ENCODE measurements around the gene TICAM1.
"Not testable (repeated sequence)": the region's sequence is repeated elsewhere in the genome, so short reads cannot be mapped to it uniquely, and the experiment has no call there.

Gene TICAM1

DNA sequence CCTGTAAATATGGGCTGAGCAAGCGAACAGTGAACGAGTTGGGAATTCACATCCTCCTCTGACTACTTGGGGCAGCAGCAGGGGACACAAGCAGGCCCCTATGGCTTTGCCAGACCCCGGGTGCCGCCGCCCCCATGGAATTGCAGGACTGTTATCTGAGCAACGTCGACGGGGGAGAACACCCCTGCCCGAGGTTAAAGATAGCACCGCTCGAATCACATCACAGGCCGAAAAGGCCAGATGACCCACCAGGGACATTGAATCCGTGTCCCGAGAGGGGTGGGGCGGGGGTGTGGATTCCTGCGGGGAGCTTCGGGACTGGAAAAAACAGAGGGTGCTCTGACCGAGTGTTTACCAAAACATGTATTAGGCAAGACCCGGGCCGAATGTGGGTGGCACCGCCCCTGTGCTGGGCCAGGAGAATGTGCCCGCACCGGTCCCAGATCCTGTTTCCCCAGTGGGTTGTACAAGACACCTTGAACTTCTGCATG lies 30.9 kb downstream of the TICAM1 start:
- no peak overlapping the region for H3K4me3 ChIP-seq (ENCODE audit: low read depth, low read length)
- TF ChIP-seq, protein P1, sequence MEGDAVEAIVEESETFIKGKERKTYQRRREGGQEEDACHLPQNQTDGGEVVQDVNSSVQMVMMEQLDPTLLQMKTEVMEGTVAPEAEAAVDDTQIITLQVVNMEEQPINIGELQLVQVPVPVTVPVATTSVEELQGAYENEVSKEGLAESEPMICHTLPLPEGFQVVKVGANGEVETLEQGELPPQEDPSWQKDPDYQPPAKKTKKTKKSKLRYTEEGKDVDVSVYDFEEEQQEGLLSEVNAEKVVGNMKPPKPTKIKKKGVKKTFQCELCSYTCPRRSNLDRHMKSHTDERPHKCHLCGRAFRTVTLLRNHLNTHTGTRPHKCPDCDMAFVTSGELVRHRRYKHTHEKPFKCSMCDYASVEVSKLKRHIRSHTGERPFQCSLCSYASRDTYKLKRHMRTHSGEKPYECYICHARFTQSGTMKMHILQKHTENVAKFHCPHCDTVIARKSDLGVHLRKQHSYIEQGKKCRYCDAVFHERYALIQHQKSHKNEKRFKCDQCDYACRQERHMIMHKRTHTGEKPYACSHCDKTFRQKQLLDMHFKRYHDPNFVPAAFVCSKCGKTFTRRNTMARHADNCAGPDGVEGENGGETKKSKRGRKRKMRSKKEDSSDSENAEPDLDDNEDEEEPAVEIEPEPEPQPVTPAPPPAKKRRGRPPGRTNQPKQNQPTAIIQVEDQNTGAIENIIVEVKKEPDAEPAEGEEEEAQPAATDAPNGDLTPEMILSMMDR (IDR thresholded peaks at IDR 0.05; ENCODE audit: low read depth, low read length): no peak

DNA sequence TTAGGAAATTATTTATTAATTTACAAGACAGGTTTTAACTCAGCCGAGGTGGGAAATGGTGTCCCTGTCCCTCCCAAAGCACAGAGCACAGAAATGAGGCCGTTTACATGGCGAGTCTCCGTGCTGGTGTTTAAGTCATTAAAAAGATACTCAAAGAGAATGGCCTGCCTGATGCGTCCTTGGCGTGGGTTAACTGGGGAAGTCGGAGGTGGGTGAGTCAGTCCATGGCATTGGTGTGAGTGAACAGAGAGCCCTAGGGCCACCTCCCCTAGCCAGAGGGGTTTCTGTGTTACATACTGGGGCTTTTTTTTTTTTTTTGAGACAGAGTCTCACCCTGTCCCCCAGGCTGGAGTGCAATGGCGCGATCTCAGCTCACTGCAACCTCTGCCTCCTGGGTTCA lies 36.1 kb downstream of the TICAM1 start:
- no peak overlapping the region for H3K4me3 ChIP-seq (ENCODE audit: low read depth, low read length)
- TF ChIP-seq, protein P1 (IDR thresholded peaks at IDR 0.05; ENCODE audit: low read depth, low read length): no peak

DNA sequence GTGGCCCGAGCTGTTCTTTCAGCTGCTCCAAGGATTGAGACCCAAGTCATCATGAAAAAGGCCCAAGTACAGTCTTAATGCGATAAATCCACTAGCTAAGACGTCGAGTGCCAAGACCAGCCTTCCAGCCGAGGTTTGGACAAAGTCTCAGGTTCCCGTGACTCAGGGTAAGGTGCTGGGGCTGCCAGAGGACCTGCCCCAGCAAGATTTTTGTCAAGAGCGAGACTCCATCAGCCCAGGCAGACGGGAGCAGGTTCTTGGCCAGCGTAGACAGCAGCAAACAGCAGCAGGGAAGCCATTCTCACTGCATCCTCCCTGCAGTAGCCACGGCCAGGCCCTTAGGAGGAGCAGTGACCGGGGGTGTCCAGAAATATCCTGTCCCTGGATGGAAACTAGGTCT lies 36.5 kb downstream of the TICAM1 start:
- no peak overlapping the region for H3K4me3 ChIP-seq (ENCODE audit: low read depth, low read length)
- TF ChIP-seq, protein P1 (IDR thresholded peaks at IDR 0.05; ENCODE audit: low read depth, low read length): no peak

DNA sequence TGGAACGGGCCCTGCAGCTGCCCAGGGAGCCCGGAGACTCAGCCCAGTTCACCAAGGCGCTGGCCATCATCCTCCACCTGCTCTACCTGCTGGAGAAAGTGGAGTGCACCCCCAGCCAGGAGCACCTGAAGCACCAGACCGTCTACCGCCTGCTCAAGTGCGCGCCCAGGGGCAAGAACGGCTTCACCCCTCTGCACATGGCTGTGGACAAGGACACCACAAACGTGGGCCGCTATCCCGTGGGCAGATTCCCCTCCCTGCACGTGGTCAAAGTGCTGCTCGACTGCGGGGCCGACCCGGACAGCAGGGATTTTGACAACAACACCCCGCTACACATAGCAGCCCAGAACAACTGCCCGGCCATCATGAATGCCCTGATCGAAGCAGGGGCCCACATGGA lies 38.2 kb downstream of the TICAM1 start:
- not testable (repeated sequence) for H3K4me3 ChIP-seq (ENCODE audit: low read depth, low read length)

DNA sequence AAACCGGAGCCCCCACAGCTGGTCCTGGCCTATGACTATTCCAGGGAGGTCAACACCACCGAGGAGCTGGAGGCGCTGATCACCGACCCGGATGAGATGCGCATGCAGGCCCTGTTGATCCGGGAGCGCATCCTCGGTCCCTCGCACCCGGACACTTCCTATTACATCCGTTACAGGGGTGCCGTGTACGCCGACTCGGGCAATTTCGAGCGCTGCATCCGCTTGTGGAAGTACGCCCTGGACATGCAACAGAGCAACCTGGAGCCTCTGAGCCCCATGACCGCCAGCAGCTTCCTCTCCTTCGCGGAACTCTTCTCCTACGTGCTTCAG lies 38.7 kb downstream of the TICAM1 start:
- H3K4me3 ChIP-seq (ENCODE audit: low read depth, low read length): peak overlapping the region; percentile 71

DNA sequence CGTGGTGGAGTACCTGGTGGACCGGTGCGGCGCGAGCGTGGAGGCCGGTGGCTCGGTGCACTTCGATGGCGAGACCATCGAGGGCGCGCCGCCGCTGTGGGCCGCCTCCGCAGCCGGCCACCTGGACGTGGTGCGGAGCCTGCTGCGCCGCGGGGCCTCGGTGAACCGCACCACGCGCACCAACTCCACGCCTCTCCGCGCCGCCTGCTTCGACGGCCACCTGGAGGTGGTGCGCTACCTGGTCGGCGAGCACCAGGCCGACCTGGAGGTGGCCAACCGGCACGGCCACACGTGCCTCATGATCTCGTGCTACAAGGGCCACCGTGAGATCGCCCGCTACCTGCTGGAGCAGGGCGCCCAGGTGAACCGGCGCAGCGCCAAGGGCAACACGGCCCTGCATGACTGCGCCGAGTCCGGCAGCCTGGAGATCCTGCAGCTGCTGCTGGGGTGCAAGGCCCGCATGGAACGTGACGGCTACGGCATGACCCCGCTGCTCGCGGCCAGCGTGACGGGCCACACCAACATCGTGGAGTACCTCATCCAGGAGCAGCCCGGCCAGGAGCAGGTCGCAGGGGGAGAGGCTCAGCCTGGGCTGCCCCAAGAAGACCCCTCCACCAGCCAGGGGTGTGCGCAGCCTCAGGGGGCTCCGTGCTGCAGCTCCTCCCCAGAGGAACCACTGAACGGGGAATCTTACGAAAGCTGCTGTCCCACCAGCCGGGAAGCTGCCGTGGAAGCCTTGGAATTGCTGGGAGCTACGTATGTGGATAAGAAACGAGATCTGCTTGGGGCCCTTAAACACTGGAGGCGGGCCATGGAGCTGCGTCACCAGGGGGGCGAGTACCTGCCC lies 39.3 kb downstream of the TICAM1 start:
- peak overlapping the region; percentile 71 for H3K4me3 ChIP-seq (ENCODE audit: low read depth, low read length)

DNA sequence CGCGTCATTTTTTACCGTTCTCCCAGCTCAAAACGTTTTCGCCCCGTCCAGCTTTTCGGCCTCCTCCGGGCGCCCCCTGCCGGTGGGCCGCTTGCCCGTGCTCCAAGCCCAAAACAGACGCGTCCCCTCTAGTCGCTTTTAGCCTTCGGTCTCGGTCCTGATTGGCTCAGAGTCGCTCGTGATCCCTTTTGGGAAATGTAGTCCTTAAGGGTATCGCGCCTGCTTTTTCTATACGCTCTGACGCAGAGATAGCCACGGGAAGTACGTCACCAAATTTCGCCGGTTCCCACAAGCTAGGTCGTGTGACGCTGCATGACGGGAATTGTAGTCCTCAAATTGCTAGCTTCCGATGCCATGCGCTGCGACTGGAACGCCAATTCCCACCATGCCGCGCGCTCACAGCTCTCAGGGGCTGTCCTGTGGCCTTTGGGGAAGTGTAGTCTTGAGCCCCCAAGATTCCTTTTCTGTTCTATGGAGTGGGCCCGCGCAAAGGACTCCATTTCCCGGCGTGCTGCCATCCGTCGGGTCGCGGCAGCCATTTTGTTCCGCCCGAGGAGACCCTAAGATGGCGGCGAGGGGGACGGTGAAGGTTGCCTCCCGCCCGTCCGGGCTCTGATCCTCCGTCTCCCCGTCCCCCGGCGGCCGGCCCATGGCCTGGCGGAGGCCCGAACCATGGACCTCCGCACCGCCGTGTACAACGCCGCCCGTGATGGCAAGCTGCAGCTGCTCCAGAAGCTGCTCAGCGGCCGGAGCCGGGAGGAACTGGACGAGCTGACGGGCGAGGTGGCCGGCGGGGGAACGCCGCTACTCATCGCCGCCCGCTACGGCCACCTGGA lies 40.1 kb downstream of the TICAM1 start, which contains the start of gene FEM1A:
FEM1A (plus strand) TSS at position 552 of the 836 bp plus-strand sequence; CDS start at position 673, 121 bp downstream.
- H3K4me3 ChIP-seq (ENCODE audit: low read depth, low read length): peak within 1 kb of the TSS; percentile 71
- TF ChIP-seq, protein P1 (IDR thresholded peaks at IDR 0.05; ENCODE audit: low read depth, low read length): peak; percentile 92

DNA sequence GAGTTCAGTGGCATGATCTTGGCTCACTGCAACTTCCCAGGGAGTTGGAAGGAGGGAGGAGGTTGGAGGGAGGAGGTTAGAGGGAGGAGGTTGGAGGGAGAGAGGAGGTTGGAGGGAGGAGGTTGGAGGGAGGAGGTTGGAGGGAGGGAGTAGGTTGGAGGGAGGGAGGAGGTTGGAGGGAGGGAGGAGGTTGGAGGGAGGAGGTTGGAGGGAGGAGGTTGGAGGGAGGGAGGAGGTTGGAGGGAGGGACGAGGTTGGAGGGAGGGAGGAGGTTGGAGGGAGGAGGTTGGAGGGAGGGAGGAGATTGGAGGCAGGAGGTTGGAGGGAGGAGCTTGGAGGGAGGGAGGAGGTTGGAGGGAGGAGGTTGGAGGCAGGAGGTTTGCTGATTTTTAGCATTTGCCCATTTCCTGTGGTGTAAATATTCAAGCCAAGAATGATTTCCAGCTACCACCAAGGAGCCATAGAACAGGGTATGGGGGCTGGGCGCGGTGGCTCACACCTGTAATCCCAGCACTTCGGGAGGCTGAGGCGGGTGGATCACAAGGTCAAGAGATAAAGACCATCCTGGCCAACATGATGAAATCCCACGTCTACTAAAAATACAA lies 45.0 kb downstream of the TICAM1 start:
- H3K4me3 ChIP-seq (ENCODE audit: low read depth, low read length): not testable (repeated sequence)

DNA sequence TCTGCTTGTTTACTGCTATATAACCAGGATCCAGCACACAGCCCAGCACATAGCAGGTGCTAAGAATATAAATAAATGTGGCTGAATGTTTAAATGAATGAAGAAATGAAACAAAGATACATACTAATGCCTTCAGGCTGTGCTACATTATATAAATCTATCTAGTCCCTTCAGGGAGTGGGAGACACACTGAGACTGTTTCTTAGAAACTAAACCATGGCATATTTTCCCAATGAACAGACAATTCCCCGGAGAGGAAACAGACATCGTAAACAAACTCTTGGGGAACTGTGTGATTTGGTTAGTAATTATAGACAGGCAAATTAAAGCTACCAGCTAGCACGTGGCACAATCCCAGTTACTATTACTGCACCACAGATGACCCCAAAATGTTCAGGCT lies 49.7 kb downstream of the TICAM1 start:
- TF ChIP-seq, protein P1 (IDR thresholded peaks at IDR 0.05; ENCODE audit: low read depth, low read length): no peak
- no peak overlapping the region for H3K4me3 ChIP-seq (ENCODE audit: low read depth, low read length)

All from WI38 (cell line).